ENCODE measurements around the gene SLIT3.

GRCh38 chr5:169024421-169024820 is 276.5 kb downstream of the SLIT3 start:
- no peak for TF ChIP-seq CTCF (IDR thresholded peaks at IDR 0.05 in 4 of 5, conservative IDR thresholded peaks at IDR 0.05 in 1 of 5)
- no peak for TF ChIP-seq POLR2A (IDR thresholded peaks at IDR 0.05)

Data from gastrocnemius medialis (tissue), 4 donors.